ENCODE measurements around the gene CTBP2.
A peak's percentile ranks its signal among the peaks of the same experiment; 100 is the strongest.

Gene CTBP2

DNA sequence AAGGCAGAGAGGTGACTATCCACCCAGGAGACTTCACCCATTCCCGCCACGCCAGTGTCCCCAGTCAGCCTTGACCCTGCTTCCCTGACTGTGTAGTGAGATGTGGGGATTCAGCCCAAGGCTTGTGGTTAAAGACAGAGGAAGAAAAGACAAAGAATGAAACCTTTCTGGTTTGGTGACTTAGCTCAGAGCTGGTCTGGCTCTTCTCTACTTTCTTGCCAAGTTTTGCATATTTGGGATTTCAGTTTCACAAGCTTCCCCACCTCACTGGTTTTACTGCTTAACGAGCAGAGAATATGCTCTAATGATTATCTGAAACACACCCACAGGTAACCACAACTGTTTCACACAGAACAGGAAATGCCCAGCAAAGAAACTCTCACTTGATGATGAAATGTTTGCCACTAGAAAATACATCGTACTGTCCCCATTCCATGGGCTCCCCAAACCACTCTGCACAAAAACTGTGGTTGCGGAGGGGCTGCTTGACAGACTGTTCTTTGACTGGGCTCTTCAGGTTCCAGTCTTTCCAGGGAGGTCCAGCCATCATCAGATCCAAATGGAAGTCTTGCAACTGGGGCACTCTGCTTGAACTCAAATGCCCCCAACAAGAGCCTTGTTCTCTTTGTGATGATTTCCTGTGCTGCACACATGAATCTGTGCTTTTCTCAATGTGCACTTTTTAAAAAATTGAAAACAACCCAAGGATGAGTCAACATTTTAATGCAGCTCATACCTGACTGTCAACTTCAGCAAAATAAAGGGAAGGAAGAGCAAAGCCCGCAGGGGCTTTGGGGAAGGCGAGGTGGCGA lies 95.5 kb downstream of the CTBP2 start:
- TF ChIP-seq, protein P1, sequence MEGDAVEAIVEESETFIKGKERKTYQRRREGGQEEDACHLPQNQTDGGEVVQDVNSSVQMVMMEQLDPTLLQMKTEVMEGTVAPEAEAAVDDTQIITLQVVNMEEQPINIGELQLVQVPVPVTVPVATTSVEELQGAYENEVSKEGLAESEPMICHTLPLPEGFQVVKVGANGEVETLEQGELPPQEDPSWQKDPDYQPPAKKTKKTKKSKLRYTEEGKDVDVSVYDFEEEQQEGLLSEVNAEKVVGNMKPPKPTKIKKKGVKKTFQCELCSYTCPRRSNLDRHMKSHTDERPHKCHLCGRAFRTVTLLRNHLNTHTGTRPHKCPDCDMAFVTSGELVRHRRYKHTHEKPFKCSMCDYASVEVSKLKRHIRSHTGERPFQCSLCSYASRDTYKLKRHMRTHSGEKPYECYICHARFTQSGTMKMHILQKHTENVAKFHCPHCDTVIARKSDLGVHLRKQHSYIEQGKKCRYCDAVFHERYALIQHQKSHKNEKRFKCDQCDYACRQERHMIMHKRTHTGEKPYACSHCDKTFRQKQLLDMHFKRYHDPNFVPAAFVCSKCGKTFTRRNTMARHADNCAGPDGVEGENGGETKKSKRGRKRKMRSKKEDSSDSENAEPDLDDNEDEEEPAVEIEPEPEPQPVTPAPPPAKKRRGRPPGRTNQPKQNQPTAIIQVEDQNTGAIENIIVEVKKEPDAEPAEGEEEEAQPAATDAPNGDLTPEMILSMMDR (IDR thresholded peaks at IDR 0.05; ENCODE audit: control insufficient read depth, insufficient read depth, low read depth, low read length, missing control alignments), result no peak
- H3K4me3 ChIP-seq (ENCODE audit: control insufficient read depth, low read depth, low read length), result no peak overlapping the region
- peak; percentile 77 for DNase-seq (ENCODE audit: low read depth)

DNA sequence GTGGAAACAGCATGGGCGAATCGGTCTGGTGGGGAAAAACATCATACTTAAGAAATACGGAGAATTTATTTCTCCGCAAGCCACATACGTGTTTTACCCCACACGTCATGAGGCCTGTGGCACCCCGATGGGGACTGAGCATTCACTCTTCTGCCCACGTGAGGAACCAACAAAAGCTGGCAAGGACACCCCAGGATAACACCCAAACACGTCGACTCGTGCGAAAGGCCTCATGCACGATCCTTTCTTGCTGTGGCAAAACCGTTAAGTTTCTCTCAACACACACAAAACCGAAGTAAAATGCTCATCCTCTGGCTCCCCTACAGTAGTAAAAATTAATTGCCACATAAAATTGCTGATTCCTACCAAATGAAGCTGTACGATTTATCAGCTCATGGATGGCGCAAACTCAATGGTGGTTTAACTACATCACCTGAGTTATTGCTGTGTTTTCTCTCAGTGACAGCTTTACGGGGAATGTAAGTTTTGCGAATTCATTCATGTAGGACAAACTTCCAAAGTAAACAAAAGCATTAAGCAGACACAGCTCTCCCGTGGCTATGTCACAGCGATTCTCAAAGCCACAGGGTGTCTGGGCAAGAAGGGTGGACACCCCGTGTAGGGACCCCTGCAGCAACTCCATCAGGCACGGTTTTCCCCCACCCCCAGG lies 97.0 kb downstream of the CTBP2 start:
- no peak overlapping the region for H3K4me3 ChIP-seq (ENCODE audit: control insufficient read depth, low read depth, low read length)
- DNase-seq (ENCODE audit: low read depth), result no peak
- TF ChIP-seq, protein P1 (IDR thresholded peaks at IDR 0.05; ENCODE audit: control insufficient read depth, insufficient read depth, low read depth, low read length, missing control alignments), result no peak

DNA sequence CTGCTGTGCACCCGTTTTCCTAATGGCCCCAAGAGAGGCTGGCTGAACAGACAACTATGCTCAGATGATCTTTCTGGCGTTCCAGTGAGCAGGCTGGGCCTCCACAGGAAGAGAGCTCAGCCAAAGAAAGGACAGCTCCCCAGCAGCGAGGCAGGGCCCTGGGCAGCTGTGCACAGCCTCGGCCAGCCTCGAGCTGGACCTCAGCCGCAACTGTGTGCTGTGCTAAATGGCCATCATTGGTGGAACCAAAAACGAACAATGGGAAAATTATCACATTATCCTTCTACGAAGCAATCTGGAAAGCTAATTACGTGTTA lies 97.5 kb downstream of the CTBP2 start:
- TF ChIP-seq, protein P1 (IDR thresholded peaks at IDR 0.05; ENCODE audit: control insufficient read depth, insufficient read depth, low read depth, low read length, missing control alignments), result no peak
- no peak for DNase-seq (ENCODE audit: low read depth)
- H3K4me3 ChIP-seq (ENCODE audit: control insufficient read depth, low read depth, low read length), result no peak overlapping the region

DNA sequence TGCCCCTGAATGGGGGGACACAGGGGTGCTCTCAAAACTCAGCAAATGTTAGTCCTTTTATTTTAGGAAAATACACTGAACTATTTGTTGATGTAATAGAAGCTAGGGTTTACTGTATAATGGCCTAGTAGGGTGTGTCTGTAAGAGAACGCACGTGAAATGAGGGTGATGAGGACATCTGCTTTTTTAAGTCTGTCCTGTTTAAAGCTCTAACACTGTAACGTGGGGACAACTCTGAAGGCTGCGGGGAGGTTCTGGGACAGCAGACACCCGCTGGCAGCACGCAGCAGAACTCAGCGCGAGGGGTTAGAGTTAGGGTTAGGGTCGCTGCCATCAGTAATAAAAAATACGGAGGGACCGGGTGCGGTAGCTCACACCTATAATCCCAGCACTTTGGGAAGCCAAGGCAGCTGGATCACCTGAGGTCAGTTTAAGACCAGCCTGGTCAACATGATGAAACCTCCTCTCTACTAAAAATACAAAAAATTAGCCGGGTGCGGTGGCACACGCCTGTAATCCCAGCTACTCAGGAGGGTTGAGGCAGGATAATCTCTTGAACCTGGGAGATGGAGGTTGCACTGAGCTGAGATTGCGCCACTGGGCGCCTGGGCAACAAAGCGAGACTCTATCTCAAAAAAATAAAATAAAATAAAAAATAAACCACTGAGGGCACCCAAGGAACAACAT lies 98.0 kb downstream of the CTBP2 start:
- TF ChIP-seq, protein P1 (IDR thresholded peaks at IDR 0.05; ENCODE audit: control insufficient read depth, insufficient read depth, low read depth, low read length, missing control alignments), result no peak
- no peak overlapping the region for H3K4me3 ChIP-seq (ENCODE audit: control insufficient read depth, low read depth, low read length)
- DNase-seq (ENCODE audit: low read depth), result no peak

DNA sequence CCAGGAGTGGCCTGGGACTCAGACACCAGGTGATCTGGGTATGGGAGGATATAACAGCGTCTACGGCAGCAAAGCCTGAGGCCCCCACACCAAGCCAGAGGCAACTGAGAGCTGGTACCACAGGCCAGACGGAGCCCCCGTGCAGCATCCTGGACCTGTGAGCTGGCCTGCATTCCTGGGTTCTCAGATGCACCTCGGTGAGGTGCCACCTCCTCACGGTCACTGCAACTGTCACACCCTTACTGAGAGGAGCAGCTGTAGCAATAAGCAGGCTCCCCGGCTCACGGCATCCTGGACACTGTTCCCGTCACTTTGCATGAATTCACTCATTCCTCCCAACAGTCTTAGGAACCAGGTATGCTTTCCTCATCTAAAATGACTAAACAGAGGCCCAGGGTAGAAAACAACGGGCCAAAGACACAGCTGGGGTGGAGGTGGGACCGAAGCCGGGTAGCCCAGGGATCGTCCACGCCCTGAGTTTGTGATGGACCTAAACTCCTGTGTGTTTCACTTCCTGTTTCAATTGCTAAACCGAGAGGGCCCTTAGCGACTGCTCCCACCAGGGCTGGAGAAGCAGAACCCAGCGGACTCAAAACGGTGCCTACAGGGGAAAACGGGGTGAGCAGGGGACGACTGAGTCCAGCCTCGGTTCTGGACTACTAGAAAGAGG lies 98.7 kb downstream of the CTBP2 start:
- TF ChIP-seq, protein P1 (IDR thresholded peaks at IDR 0.05; ENCODE audit: control insufficient read depth, insufficient read depth, low read depth, low read length, missing control alignments), result no peak
- DNase-seq (ENCODE audit: low read depth), result no peak
- H3K4me3 ChIP-seq (ENCODE audit: control insufficient read depth, low read depth, low read length), result no peak overlapping the region

DNA sequence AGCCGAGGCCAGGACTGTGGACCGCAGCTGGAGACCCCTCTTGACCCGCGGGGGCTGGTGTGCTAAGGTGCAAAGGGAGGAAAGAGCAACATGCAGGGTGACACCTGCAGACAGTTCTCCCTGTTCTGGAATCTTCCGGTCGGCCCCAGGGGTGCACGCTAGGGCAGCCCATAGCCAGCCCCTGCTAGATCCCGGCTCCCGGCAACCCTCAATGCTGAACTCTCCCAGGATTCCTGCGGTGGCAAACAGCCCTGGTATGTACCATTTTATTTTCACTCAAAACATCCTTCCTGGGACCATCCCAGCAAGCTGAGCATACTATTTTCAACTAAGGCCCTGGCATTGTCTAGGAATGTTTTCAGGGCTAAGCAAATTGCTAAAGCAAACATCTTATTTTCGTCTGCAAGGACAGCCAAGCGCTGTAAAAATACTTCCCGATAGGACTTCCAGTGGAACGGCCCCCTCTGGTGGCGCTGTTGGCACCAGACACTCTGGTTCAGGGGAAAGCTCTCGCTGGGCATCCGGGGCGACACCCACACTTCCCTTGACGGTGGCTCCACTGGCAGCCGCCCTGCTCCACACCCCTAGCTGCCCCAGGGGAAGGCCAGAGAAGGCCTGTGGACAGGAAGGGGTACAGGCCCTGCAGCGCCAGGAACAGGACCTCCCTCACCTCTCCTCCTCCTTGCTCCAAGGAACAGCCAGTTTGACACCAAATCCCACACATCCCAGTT lies 99.4 kb downstream of the CTBP2 start:
- peak; percentile 81 for DNase-seq (ENCODE audit: low read depth)
- TF ChIP-seq, protein P1 (IDR thresholded peaks at IDR 0.05; ENCODE audit: control insufficient read depth, insufficient read depth, low read depth, low read length, missing control alignments), result peak; percentile 90
- no peak overlapping the region for H3K4me3 ChIP-seq (ENCODE audit: control insufficient read depth, low read depth, low read length)
